SKM-1 treated with dmso at 0.1 percent for 144 hours (cell line): ENCODE data around the gene INHBE.
"Not testable (repeated sequence)": the region's sequence is repeated elsewhere in the genome, so short reads cannot be mapped to it uniquely, and the experiment has no call there.

Experiments used
- DNase-seq: peaks from one replicate; lab custom pipeline; 2025; ENCODE audit not compliant: unreplicated experiment; lab: John Stamatoyannopoulos, UW

INHBE gene

DNA sequence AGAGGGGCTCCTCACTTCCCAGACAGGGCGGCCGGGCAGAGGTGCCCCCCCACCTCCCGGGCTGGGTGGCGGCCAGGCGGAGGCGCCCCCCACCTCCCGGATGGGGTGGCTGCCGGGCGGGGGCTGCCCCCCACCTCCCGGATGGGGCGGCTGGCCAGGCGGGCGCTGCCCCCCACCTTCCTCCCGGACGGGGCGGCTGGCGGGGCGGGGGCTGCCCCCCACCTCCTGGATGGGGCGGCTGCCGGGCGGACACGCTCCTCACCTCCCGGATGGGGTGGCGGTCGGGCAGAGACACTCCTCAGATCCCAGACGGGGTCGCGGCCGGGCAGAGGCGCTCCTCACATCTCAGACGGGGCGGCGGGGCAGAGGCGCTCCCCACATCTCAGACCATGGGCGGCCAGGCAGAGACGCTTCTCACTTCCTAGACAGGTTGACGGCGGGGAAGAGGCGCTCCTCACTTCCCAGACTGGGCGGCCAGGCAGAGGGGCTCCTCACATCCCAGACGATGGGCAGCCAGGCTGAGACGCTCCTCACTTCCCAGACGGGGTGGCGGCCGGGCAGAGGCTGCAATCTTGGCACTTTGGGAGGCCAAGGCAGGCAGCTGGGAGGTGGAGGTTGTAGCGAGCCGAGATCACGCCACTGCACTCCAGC, 40.1 kb downstream of the INHBE start:
- DNase-seq = not testable (repeated sequence)

DNA sequence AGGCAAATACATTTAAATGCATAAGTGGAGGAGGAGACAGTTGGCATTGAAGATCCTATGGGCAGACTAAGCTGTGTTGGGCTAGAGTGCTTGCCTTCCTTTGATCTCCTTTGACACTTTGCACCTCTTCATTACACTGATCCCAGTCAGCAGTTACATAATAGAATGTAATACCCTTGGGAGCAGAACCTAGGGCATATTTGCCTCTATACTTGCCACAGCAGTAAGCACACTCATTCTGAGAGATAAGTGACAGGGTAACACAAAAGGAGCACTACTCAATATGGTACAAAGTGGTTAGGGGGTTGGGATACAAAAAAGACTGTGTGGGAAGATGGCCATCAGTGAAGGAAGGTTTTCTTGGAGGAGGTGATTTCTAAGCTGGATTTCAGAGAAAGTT, 41.7 kb downstream of the INHBE start:
- DNase-seq = no peak

DNA sequence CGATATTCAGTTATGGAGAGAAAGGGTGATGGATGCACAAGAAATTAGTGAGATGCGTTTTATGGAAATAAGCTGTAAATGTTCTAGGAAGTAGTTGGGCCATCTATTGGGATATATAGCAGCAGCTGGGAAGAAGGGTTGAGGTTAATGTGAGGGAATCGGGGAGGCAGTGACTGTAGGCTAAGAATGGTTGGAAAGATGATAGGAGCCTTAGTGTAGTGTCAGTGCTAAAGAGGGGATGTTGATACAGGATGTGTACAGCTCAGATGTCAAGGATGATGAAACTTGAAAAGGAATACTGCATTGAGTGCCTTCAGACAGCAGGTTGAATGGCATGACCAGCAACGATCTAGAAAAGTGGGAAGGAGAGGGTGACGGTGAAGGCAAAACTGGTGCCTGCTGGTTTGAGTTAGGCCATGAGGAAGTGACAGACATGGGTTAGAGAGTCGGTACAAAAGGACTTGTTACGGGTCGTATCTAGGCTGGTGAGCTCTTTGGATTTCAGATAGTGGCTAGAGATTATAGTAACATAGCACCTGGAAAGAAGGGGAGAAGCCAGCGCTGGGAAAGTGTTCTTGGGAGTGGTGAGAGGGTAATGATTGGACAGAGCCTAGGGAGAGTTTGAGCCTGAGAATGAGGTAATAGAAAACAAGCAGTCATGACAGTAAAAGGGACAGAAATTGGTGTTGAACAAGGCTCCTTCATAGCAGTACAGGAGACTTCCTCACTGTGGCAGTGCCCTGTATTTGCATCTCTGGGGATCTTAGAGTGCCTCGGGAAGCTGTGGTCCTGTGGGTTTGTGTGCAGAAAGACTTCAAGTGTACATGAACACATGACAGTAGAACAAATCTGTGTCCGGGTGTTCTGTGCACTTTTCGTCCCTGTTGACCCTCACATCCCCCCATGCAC, 42.4 kb downstream of the INHBE start:
- no peak for DNase-seq

DNA sequence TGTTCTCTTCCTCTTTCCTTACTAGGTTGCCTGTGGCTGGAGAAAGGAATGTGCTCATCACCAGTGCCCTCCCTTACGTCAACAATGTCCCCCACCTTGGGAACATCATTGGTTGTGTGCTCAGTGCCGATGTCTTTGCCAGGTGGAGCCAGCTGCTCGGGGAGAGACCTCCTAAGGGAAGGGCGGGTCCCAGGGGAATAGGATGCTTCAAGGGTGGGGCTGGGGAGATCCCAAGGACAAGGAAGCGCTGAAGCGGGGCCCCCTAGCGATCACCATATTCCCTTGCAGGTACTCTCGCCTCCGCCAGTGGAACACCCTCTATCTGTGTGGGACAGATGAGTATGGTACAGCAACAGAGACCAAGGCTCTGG, 43.0 kb downstream of the INHBE start:
- DNase-seq = no peak

DNA sequence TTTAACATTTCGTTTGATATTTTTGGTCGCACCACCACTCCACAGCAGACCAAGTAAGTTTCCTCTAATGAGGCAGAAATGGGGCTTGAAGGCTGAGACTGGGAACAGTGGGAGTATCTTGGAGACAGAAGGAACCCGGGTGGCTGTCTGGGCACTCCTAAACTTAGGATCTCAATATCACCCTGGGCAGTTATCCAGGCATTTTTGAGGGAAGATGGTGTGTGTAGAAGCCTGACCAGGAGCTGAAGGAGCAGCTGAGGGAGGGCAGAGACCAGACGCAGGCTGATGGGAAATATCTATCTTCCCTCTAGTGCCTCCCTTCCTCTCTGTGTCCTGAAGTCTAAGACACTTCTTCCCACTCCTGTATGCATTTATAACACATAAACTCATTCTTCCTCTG, 43.5 kb downstream of the INHBE start:
- DNase-seq = no peak

DNA sequence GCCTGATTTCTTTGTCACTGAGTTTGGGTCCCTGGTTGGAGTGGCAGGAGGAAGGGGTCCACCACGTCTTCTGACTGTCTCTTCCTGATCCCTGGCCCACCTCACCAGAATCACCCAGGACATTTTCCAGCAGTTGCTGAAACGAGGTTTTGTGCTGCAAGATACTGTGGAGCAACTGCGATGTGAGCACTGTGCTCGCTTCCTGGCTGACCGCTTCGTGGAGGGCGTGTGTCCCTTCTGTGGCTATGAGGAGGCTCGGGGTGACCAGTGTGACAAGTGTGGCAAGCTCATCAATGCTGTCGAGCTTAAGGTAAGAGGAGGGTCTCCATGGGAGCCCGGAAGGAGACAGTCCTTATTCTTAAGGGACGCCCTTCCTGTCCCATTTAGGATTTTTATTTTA, 45.1 kb downstream of the INHBE start:
- DNase-seq = no peak

DNA sequence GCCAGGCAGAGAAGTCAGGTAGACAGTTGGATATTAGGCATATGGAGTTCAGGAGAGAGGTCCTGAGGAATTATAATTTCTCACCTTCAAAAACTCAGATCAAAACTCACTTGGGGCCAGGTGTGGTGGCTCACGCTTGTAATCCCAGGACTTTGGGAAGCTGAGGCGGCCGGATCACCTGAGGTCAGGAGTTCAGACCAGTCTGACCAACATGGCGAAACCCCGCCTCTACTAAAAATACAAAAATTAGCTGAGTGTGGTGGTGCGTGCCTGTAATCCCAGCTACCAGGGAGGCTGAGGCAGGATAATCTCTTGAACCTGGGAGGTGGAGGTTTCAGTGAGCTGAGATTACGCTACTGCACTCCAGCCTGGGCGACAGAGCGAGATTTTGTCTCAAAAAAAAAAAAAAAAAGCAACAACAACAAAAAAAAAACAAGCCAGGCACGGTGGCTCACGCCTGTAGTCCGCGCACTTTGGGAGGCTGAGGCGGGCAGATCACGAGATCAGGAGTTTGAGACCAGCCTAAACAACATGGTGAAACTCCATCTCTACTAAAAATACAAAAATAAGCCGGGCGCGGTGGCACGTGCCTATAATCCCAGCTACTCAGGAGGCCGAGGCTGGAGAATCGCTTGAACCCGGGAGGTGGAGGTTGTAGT, 47.3 kb downstream of the INHBE start:
- not testable (repeated sequence) for DNase-seq

DNA sequence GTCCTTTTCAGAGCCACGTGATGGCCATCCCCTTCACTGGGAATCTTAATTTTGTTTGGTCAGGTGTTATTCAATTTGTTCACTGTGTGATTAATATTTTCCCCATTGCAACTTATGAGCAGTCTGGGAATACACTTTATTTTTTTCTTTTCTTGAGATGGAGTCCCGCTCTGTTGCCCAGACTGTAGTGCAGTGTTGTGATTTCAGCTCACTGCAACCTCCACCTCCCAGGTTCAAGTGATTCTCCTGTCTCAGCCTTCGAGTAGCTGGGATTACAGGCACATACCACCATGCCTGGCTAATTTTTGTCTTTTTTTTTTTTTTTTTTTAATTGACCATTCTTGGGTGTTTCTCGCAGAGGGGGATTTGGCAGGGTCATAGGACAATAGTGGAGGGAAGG, 51.4 kb downstream of the INHBE start:
- DNase-seq = not testable (repeated sequence)
